ENCODE results near the gene VIT.

DNA sequence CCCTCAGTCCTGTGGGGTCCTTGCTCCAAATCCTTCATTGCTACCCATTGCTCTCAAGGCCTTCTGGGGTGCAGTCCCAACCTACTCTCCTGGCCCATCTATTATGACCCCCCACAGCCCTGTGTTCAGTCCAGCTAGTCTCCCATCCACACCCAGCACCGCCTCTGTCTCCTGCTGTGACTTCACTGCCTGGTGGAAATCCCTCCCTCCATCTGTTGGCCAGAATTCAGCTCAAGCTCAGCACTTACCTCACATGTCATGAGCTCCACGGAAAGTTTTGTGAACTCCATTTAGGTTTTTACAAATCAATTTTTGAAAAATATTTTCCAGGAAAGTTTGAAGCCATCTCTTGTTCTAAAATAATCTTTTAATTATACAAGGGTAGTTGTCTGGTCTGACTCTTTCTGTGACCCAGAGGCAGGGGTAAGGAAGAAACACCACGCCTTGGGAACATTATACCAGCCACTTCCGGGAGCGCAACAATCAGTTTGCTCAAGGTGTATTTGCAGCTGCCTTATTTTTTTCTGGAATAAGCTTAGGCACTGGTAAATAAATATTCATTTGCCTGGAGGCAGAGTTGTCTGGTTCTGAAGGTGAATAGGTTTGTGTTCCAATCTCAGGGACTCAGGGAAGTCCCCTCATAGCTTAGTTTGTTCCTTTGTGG is 110.8 kb downstream of the VIT start:
- no peak for TF ChIP-seq NFIC (IDR thresholded peaks at IDR 0.05)
- TF ChIP-seq TAF1 (IDR thresholded peaks at IDR 0.05; ENCODE audit: low read depth) = no peak
- TF ChIP-seq CEBPB (IDR thresholded peaks at IDR 0.05) = no peak

Measured in Ishikawa (cell line).